ELR (cell line): Measurements from ENCODE around the gene ANO10.

Experiments
- DNase-seq: peaks from one replicate; pipeline ENCODE4 v3.0.0-alpha.2; 2015; ENCODE audit warnings: low read depth

Gene ANO10

GRCh38 chr3:43347774-43348173, 274.0 kb downstream of the ANO10 start:
- no peak for DNase-seq

- DNase-seq: no peak
These were observed 274.6 kb downstream of the ANO10 start for GRCh38 chr3:43346978-43347749.

- peak; percentile 62 for DNase-seq
These were observed 275.9 kb downstream of the ANO10 start for GRCh38 chr3:43345877-43346276.

- no peak for DNase-seq
These were observed 276.6 kb downstream of the ANO10 start for GRCh38 chr3:43345246-43345645.

- no peak for DNase-seq
These were observed 277.3 kb downstream of the ANO10 start for GRCh38 chr3:43344520-43344919.

GRCh38 chr3:43343815-43344214, 278.0 kb downstream of the ANO10 start:
- DNase-seq: no peak

- DNase-seq: no peak
These were observed 278.6 kb downstream of the ANO10 start for GRCh38 chr3:43343185-43343584.

- no peak for DNase-seq
These were observed 280.0 kb downstream of the ANO10 start for GRCh38 chr3:43341788-43342187.

- DNase-seq: no peak
These were observed 281.4 kb downstream of the ANO10 start for GRCh38 chr3:43340403-43340802.

- DNase-seq: no peak
These were observed 283.5 kb downstream of the ANO10 start for GRCh38 chr3:43338295-43338694.

GRCh38 chr3:43335799-43336198, 286.0 kb downstream of the ANO10 start:
- DNase-seq: no peak

GRCh38 chr3:43334976-43335375, 286.8 kb downstream of the ANO10 start:
- no peak for DNase-seq

- DNase-seq: no peak
These were observed 290.4 kb downstream of the ANO10 start for GRCh38 chr3:43331381-43331780.

GRCh38 chr3:43330981-43331380, 290.8 kb downstream of the ANO10 start:
- no peak for DNase-seq

GRCh38 chr3:43328653-43329052, 293.2 kb downstream of the ANO10 start:
- DNase-seq: no peak

- DNase-seq: no peak
These were observed 294.2 kb downstream of the ANO10 start for GRCh38 chr3:43327582-43327979.

GRCh38 chr3:43326891-43327581, 294.8 kb downstream of the ANO10 start:
- no peak for DNase-seq

GRCh38 chr3:43323541-43323940, 298.3 kb downstream of the ANO10 start:
- DNase-seq: no peak

GRCh38 chr3:43320288-43320687, 301.5 kb downstream of the ANO10 start:
- DNase-seq: no peak

- DNase-seq: no peak
These were observed 302.0 kb downstream of the ANO10 start for GRCh38 chr3:43319794-43320193.

- DNase-seq: no peak
These were observed 302.4 kb downstream of the ANO10 start for GRCh38 chr3:43319376-43319775.

GRCh38 chr3:43317461-43318316, 304.1 kb downstream of the ANO10 start:
- DNase-seq: no peak
